Panc1 (cell line): ENCODE results near the gene RASSF8. TPM values are rescaled to one million over a fixed set of nuclear protein-coding genes. Genes with fewer than 3 reads are reported as not detected.

Experiments
- ATAC-seq: fragments of 200-7000 bp; cut with Tn5 transposase; 2 replicates; pipeline ENCODE4 v1.9.1; 2020; ENCODE audit warnings: mild to moderate bottlenecking, moderate library complexity
- BruUV-seq: library from RNA; stranded (reverse); fragments of 400-500 nt; replicated peaks from 2 replicates; lab custom pipeline; 2021; lab: Mats Ljungman, UMichigan
- CTCF ChIA-PET: fragments of 300-600 bp; sonication (Branson Sonifier 250); formaldehyde crosslinking; loops from one replicate; lab custom pipeline; 2022; ENCODE audit warnings: antibody characterized with exemption; lab: Charles Lee
- POLR2A ChIA-PET: fragments of 300-600 bp; sonication (Branson Sonifier 250); formaldehyde crosslinking; loops from one replicate; lab custom pipeline; 2022; ENCODE audit warnings: antibody characterized with exemption; lab: Charles Lee
- DNase-seq: peaks from one replicate; pipeline ENCODE4 v3.0.0-alpha.2; 2010; ENCODE audit warnings: low read depth, low spot score
- H3K27ac ChIP-seq: 2 replicates; pipeline ENCODE4 v1.5.1; 2011; ENCODE audit warnings: mild to moderate bottlenecking, low read length, inconsistent platforms
- H3K27me3 ChIP-seq: fragments of 200-500 bp; sonication (Bioruptor generic); 2 replicates; pipeline ENCODE4 v1.6.0; 2014; ENCODE audit warnings: low read length, inconsistent platforms; ENCODE audit not compliant: control insufficient read depth, insufficient read depth
- H3K36me3 ChIP-seq: fragments of 200-500 bp; sonication (Bioruptor generic); 2 replicates; pipeline ENCODE4 v1.5.1; 2014; ENCODE audit warnings: inconsistent platforms, mild to moderate bottlenecking, low read length, moderate library complexity; ENCODE audit not compliant: control insufficient read depth, insufficient read depth
- H3K4me1 ChIP-seq: 2 replicates; pipeline ENCODE4 v1.5.1; 2011; ENCODE audit warnings: inconsistent platforms, mild to moderate bottlenecking, low read length, moderate library complexity; ENCODE audit not compliant: control insufficient read depth, insufficient read depth
- H3K4me3 ChIP-seq, 2 experiments: 2 replicates each; pipeline ENCODE4 v1.5.1; 2011 to 2012; ENCODE audit warnings: low read depth in 2 of 2, low read length in 2 of 2, mild to moderate bottlenecking in 2 of 2, inconsistent platforms in 1 of 2, moderate library complexity in 1 of 2
- H3K9me3 ChIP-seq: fragments of 200-500 bp; sonication (Bioruptor generic); 2 replicates; pipeline ENCODE4 v1.5.1; 2014; ENCODE audit warnings: low read depth, mild to moderate bottlenecking, inconsistent platforms, low read length, moderate library complexity; ENCODE audit not compliant: control insufficient read depth, insufficient read depth
- POLR2AphosphoS5 ChIP-seq: IDR thresholded peaks from 2 replicates; pipeline ENCODE4 v1.6.1; 2012; ENCODE audit warnings: mild to moderate bottlenecking, low read depth, low read length, moderate library complexity
- REST ChIP-seq, 2 experiments: IDR thresholded peaks; 2 replicates each; pipeline ENCODE4 v1.6.1; 2011 to 2012; ENCODE audit warnings: low read depth in 2 of 2, control low read depth in 1 of 2, low read length in 1 of 2, mild to moderate bottlenecking in 1 of 2, moderate library complexity in 1 of 2; ENCODE audit not compliant: insufficient read depth in 1 of 2
- SIN3A ChIP-seq: IDR thresholded peaks from 2 replicates; pipeline ENCODE4 v1.6.1; 2012; ENCODE audit warnings: low read depth, mild to moderate bottlenecking, low read length, moderate library complexity, borderline replicate concordance; ENCODE audit not compliant: insufficient read depth
- TCF7L2 ChIP-seq: IDR thresholded peaks from 2 replicates; pipeline ENCODE4 v1.6.1; 2011; ENCODE audit warnings: mild to moderate bottlenecking, low read depth, low read length, inconsistent platforms
- in situ Hi-C: cut with HindIII; loops from 2 replicates; pipeline ENCODE4 v1.10.0; 2016; ENCODE audit warnings: low sequenced_read_pairs, low pct_unique_long_range_greater_than_20kb
- intact Hi-C: fragments of 100-400 bp; cut with micrococcal nuclease; formaldehyde crosslinking; loops from one replicate; pipeline ENCODE4 v1.10.0; 2022; ENCODE audit not compliant: unreplicated experiment
- total RNA-seq: library from RNA; stranded (reverse); gene quantifications from one replicate; pipeline ENCODE4 v1.2.1, GENCODE V29; 2021; ENCODE audit not compliant: unreplicated experiment
- TF ChIP-seq, protein P1 (sequence below): fragments of 450-650 bp; IDR thresholded peaks from 2 replicates; pipeline ENCODE4 v1.5.1; 2017; ENCODE audit warnings: mild to moderate bottlenecking

The RASSF8 gene
- total RNA-seq, 1 experiment from 2014 or later, result 103 TPM

DNA sequence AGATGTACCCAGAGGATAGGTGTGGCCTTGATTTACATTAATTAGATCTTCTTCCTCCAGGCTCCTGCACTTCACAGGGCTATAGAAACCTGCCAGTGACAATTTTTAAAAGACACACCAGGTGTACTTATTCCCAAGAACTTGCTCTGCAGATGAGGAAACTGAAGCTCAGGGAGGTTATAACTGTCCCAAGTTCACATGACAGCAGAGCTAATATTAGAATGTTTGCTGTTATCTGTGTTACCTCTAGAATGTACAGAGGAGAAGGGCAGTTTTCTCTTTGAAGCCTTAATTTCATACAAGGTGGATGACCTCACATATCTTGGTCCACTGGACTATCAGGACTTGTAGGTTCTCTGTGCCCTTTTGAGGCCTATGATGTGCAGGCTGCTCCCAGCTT is 27.7 kb downstream of the RASSF8 start:
- H3K4me3 ChIP-seq, result no peak overlapping the region
- no peak for TF ChIP-seq SIN3A
- no peak for DNase-seq
- ChIA-PET POLR2A (no interaction called here), CTCF (interaction anchor here (1.1 kb wide), 1 partner anchor 26 kb away, joined by 3 read pairs; no protein-coding TSS in a partner anchor)
- H3K36me3 ChIP-seq, result no peaks in the 10 kb centered on the region
- peak; percentile 46 for ATAC-seq
- H3K4me1 ChIP-seq, result peaks cover 36% of the 10 kb centered on the region
- H3K9me3 ChIP-seq, result no peaks in the 10 kb centered on the region
- BruUV-seq, result no TSS peak
- in situ Hi-C loops (no loop called here), intact Hi-C loops (no loop called here)
- H3K27ac ChIP-seq, result peak overlapping the region; percentile 7; the same call in 1 of the 2 replicates
- H3K27me3 ChIP-seq, result no peaks in the 10 kb centered on the region

GRCh38 chr12:25988505-25988904 is 30.0 kb downstream of the RASSF8 start:
- no peak for TF ChIP-seq REST (IDR thresholded peaks at IDR 0.05; ENCODE audit: insufficient read depth in 1 of 2, low read depth in 2 of 2, low read length in 1 of 2)
- TF ChIP-seq TCF7L2, result no peak
- no peak for ATAC-seq

GRCh38 chr12:25990495-25990894 is 32.0 kb downstream of the RASSF8 start:
- Histone ChIP-seq H3K4me3 (no peak overlapping the region), H3K4me1 (peaks cover 25% of the 10 kb centered on the region), H3K27me3 (no peaks in the 10 kb centered on the region), H3K36me3 (no peaks in the 10 kb centered on the region), H3K27ac (no peak overlapping the region), H3K9me3 (no peaks in the 10 kb centered on the region)
- CTCF ChIA-PET, result no interaction called here
- DNase-seq (no peak), ATAC-seq (no peak)
- in situ Hi-C loops (no loop called here), intact Hi-C loops (no loop called here)
- POLR2A ChIA-PET, result no interaction called here
- no peak for TF ChIP-seq POLR2AphosphoS5
- TF ChIP-seq, protein P1, sequence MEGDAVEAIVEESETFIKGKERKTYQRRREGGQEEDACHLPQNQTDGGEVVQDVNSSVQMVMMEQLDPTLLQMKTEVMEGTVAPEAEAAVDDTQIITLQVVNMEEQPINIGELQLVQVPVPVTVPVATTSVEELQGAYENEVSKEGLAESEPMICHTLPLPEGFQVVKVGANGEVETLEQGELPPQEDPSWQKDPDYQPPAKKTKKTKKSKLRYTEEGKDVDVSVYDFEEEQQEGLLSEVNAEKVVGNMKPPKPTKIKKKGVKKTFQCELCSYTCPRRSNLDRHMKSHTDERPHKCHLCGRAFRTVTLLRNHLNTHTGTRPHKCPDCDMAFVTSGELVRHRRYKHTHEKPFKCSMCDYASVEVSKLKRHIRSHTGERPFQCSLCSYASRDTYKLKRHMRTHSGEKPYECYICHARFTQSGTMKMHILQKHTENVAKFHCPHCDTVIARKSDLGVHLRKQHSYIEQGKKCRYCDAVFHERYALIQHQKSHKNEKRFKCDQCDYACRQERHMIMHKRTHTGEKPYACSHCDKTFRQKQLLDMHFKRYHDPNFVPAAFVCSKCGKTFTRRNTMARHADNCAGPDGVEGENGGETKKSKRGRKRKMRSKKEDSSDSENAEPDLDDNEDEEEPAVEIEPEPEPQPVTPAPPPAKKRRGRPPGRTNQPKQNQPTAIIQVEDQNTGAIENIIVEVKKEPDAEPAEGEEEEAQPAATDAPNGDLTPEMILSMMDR, result no peak
- no peak for TF ChIP-seq REST (IDR thresholded peaks at IDR 0.05; ENCODE audit: insufficient read depth in 1 of 2, low read depth in 2 of 2, low read length in 1 of 2)
- no peak for TF ChIP-seq SIN3A
- no peak for TF ChIP-seq TCF7L2
- BruUV-seq, result no TSS peak

More at GRCh38 chr12:25988505-25988904, 30.0 kb downstream of the RASSF8 start:
- Histone ChIP-seq H3K27me3 (no peaks in the 10 kb centered on the region), H3K27ac (peak overlapping the region; percentile 21; the same call in 1 of the 2 replicates), H3K4me1 (peaks cover 29% of the 10 kb centered on the region), H3K9me3 (no peaks in the 10 kb centered on the region), H3K4me3 (no peak overlapping the region), H3K36me3 (no peaks in the 10 kb centered on the region)
- POLR2A ChIA-PET, result no interaction called here
- DNase-seq, result no peak
- intact Hi-C loops (no loop called here), in situ Hi-C loops (no loop called here)
- no TSS peak for BruUV-seq
- CTCF ChIA-PET, result no interaction called here
